Smooth muscle cell of the umbilical artery (primary cell): ENCODE measurements around the gene UTP14C. TPM values are rescaled to one million over a fixed set of nuclear protein-coding genes. Genes with fewer than 3 reads are reported as not detected.

Experiments used
- total RNA-seq: library from RNA; depleted of rRNA; stranded (reverse); fragments of >200 nt; gene quantifications from 2 replicates; pipeline ENCODE4 v1.2.3, GENCODE V29; 2014

The UTP14C gene
- 29.1 and 30.5 TPM in 2 replicates for total RNA-seq

GRCh38 chr13:52024481-52024880 is at the start of gene UTP14C:
Gene UTP14C, plus strand, starts transcription at chr13:52024691. Its CDS starts 4,114 bp downstream, at chr13:52028805.

GRCh38 chr13:52010890-52011631 is 13.4 kb upstream of the UTP14C start, which contains the start of gene ATP7B:
Gene ATP7B, minus strand, starts transcription at chr13:52011450. Its CDS starts 113 bp downstream, at chr13:52011337.

GRCh38 chr13:52011632-52012511 is 12.6 kb upstream of the UTP14C start, which contains the start of gene ALG11:
Gene ALG11, plus strand, starts transcription at chr13:52012398. Its CDS starts 21 bp downstream, at chr13:52012419.

Other genes starting within 250 kb of the UTP14C start
- 3.0 and 3.3 TPM in 2 replicates for gene DHRS12, start 220.5 kb upstream of the UTP14C start, total RNA-seq
- gene TMEM272, start 179.5 kb upstream of the UTP14C start, total RNA-seq: not detected in 2 replicates
- gene CCDC70, start 162.7 kb upstream of the UTP14C start, total RNA-seq: not detected in 2 replicates
- 5.3 and 8.9 TPM in 2 replicates for gene ATP7B, start 13.2 kb upstream of the UTP14C start, total RNA-seq
- gene ALG11, start 12.3 kb upstream of the UTP14C start, total RNA-seq: 35.2 and 57.3 TPM in 2 replicates
- 0.51 and 0.59 TPM in 2 replicates for gene NEK5, start 104.4 kb downstream of the UTP14C start, total RNA-seq
- 8.0 and 13.1 TPM in 2 replicates for gene NEK3, start 134.9 kb downstream of the UTP14C start, total RNA-seq